Measurements from ENCODE around the gene FMN2.
A peak's percentile ranks its signal among the peaks of the same experiment; 100 is the strongest.

Gene FMN2

DNA sequence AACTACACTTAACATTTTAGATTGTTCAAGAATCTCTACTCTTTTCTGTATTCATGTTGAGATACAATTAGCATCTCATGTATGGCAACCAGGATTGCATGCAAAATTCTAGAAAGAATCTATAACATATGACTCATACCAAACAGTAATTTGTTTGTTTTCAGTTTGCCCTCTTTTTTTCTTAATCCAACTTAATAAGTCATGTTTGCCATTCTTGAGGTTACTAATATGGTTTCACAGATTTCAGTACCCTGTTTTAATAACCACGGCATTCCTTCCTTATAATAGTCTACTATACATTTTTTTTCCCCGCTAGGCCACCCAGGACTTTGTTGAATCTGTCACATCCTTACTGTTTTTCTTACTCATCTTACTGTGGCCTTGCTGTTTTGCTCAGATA lies 140.8 kb downstream of the FMN2 start:
- Histone ChIP-seq H3K27ac (ENCODE audit: low read depth, low read length, severe bottlenecking) (no peak overlapping the region), H3K4me3 (ENCODE audit: extremely low read depth, insufficient read depth, low read length, poor library complexity, severe bottlenecking) (no peak overlapping the region), H3K36me3 (ENCODE audit: control insufficient read depth, insufficient read depth, low read length) (no peaks in the 10 kb centered on the region), H3K9me3 (ENCODE audit: control insufficient read depth, low read length) (no peaks in the 10 kb centered on the region), H3K4me1 (ENCODE audit: control insufficient read depth, insufficient read depth, low read length, poor library complexity, severe bottlenecking) (peaks cover 6% of the 10 kb centered on the region)
- 94 to 100% methylated on average over 2 of the region's 2 CpGs for WGBS, 2 experiments (ENCODE audit: insufficient coverage in 2 of 2)

GRCh38 chr1:240234485-240235210 lies 143.0 kb downstream of the FMN2 start:
- 93 to 100% methylated on average over 1 to 2 of the region's 2 CpGs for WGBS, 2 experiments (ENCODE audit: insufficient coverage in 2 of 2)
- no peaks in the 10 kb centered on the region for H3K36me3 ChIP-seq (ENCODE audit: control insufficient read depth, insufficient read depth, low read length)
- no peak overlapping the region for H3K4me3 ChIP-seq (ENCODE audit: extremely low read depth, insufficient read depth, low read length, poor library complexity, severe bottlenecking)
- peaks cover 6% of the 10 kb centered on the region for H3K4me1 ChIP-seq (ENCODE audit: control insufficient read depth, insufficient read depth, low read length, poor library complexity, severe bottlenecking)
- no peak overlapping the region for H3K27ac ChIP-seq (ENCODE audit: low read depth, low read length, severe bottlenecking)
- H3K9me3 ChIP-seq (ENCODE audit: control insufficient read depth, low read length): no peaks in the 10 kb centered on the region

- WGBS, 2 experiments (ENCODE audit: insufficient coverage in 2 of 2): 89 to 90% methylated on average over 2 to 3 of the region's 4 CpGs
- no peak overlapping the region for H3K27ac ChIP-seq (ENCODE audit: low read depth, low read length, severe bottlenecking)
- H3K4me1 ChIP-seq (ENCODE audit: control insufficient read depth, insufficient read depth, low read length, poor library complexity, severe bottlenecking): peaks cover 6% of the 10 kb centered on the region
- no peaks in the 10 kb centered on the region for H3K9me3 ChIP-seq (ENCODE audit: control insufficient read depth, low read length)
- H3K36me3 ChIP-seq (ENCODE audit: control insufficient read depth, insufficient read depth, low read length): no peaks in the 10 kb centered on the region
- H3K4me3 ChIP-seq (ENCODE audit: extremely low read depth, insufficient read depth, low read length, poor library complexity, severe bottlenecking): no peak overlapping the region
These were observed 144.0 kb downstream of the FMN2 start for GRCh38 chr1:240235521-240236288.

DNA sequence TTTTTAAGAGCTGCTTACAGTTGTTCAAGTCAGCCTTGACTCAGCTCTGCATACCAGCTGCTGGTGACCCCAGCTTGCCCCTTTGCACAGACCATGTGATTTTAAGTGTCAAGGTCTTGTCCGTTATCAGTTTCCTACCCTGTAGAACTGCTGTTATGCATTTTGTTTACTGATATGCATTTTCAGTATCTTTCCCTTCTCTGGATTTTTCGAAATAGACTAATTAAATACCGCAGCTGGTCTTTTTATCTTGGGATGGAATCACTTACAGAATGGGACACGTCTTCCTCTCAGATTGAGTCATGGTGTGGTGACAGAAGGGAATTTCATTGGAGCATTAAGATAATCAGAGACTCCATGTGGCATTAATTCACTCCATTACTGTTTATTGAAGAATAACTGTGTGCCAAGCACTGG lies 145.6 kb downstream of the FMN2 start:
- peaks cover 6% of the 10 kb centered on the region for H3K4me1 ChIP-seq (ENCODE audit: control insufficient read depth, insufficient read depth, low read length, poor library complexity, severe bottlenecking)
- no peak overlapping the region for H3K4me3 ChIP-seq (ENCODE audit: extremely low read depth, insufficient read depth, low read length, poor library complexity, severe bottlenecking)
- WGBS, 2 experiments (ENCODE audit: insufficient coverage in 2 of 2): 67 to 100% methylated on average over 1 of the region's 4 CpGs
- H3K27ac ChIP-seq (ENCODE audit: low read depth, low read length, severe bottlenecking): peak overlapping the region; percentile 72
- no peaks in the 10 kb centered on the region for H3K9me3 ChIP-seq (ENCODE audit: control insufficient read depth, low read length)
- H3K36me3 ChIP-seq (ENCODE audit: control insufficient read depth, insufficient read depth, low read length): no peaks in the 10 kb centered on the region

DNA sequence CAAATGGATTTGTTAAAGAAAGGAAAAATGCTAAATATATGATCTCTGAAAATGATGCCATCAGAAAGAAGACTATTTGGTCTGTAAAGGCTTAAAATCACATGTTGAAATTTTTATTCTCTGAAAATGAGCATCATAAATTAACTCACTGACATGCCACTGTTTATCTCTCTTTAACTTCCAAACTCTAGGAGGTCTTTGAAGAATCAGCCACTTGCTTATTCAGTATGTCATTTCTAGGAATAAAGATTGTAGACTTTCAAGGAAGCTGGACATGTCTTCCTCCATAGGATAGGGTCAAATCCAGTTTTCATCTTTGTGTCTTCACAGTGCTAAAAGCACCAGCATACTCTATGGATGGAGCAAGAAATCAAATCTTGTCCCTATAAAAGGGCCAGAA lies 147.6 kb downstream of the FMN2 start:
- Histone ChIP-seq H3K9me3 (ENCODE audit: control insufficient read depth, low read length) (no peaks in the 10 kb centered on the region), H3K4me3 (ENCODE audit: extremely low read depth, insufficient read depth, low read length, poor library complexity, severe bottlenecking) (no peak overlapping the region), H3K4me1 (ENCODE audit: control insufficient read depth, insufficient read depth, low read length, poor library complexity, severe bottlenecking) (peaks cover 11% of the 10 kb centered on the region), H3K27ac (ENCODE audit: low read depth, low read length, severe bottlenecking) (no peak overlapping the region), H3K36me3 (ENCODE audit: control insufficient read depth, insufficient read depth, low read length) (no peaks in the 10 kb centered on the region)

GRCh38 chr1:240241278-240241677 lies 149.6 kb downstream of the FMN2 start:
- no CpG with 5 or more reads among the region's 3 CpGs for WGBS, 2 experiments (ENCODE audit: insufficient coverage in 2 of 2)
- no peaks in the 10 kb centered on the region for H3K36me3 ChIP-seq (ENCODE audit: control insufficient read depth, insufficient read depth, low read length)
- no peak overlapping the region for H3K27ac ChIP-seq (ENCODE audit: low read depth, low read length, severe bottlenecking)
- H3K4me3 ChIP-seq (ENCODE audit: extremely low read depth, insufficient read depth, low read length, poor library complexity, severe bottlenecking): no peak overlapping the region
- H3K9me3 ChIP-seq (ENCODE audit: control insufficient read depth, low read length): no peaks in the 10 kb centered on the region
- H3K4me1 ChIP-seq (ENCODE audit: control insufficient read depth, insufficient read depth, low read length, poor library complexity, severe bottlenecking): peaks cover 15% of the 10 kb centered on the region

GRCh38 chr1:240242601-240243144 lies 151.0 kb downstream of the FMN2 start:
- 71 to 78% methylated on average over 1 to 2 of the region's 5 CpGs for WGBS, 2 experiments (ENCODE audit: insufficient coverage in 2 of 2)
- H3K9me3 ChIP-seq (ENCODE audit: control insufficient read depth, low read length): no peaks in the 10 kb centered on the region
- H3K4me1 ChIP-seq (ENCODE audit: control insufficient read depth, insufficient read depth, low read length, poor library complexity, severe bottlenecking): peaks cover 9% of the 10 kb centered on the region
- peak overlapping the region; percentile 38 for H3K27ac ChIP-seq (ENCODE audit: low read depth, low read length, severe bottlenecking)
- no peaks in the 10 kb centered on the region for H3K36me3 ChIP-seq (ENCODE audit: control insufficient read depth, insufficient read depth, low read length)
- no peak overlapping the region for H3K4me3 ChIP-seq (ENCODE audit: extremely low read depth, insufficient read depth, low read length, poor library complexity, severe bottlenecking)

DNA sequence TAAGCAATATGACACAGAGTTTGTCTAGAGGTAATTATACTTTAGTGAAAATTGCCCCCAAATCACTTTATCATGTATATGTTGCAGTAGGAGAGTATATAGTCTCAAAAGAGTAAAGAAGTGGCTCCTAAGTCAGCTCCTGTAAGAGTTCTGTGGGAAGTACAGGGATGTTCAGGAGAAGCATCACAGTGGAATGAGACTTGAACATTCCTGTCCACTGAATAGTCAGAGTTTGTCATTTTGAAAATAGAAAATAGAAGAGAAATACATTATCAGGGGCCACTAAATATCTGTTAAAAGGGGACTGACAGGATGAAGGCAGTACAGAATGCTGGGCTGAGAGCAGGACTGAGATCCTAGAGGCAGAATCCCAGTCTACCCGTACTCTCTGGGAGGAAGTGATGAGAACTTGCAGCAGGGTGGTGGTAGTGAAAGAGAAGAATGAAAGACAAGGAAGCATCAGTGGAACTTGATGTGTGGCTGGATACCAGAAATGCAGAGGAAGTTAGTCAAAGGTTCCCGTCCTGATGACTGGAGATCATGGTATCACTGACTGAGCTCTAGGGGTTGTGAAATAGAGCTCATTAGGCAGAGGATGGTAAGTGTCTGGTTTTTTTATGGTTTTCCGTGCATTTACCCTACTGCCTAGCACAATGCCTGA lies 153.4 kb downstream of the FMN2 start:
- WGBS, 2 experiments (ENCODE audit: insufficient coverage in 2 of 2): 79 to 88% methylated on average over 2 to 3 of the region's 3 CpGs
- peaks cover 5% of the 10 kb centered on the region for H3K9me3 ChIP-seq (ENCODE audit: control insufficient read depth, low read length)
- no peak overlapping the region for H3K27ac ChIP-seq (ENCODE audit: low read depth, low read length, severe bottlenecking)
- H3K4me1 ChIP-seq (ENCODE audit: control insufficient read depth, insufficient read depth, low read length, poor library complexity, severe bottlenecking): peaks cover 9% of the 10 kb centered on the region
- H3K36me3 ChIP-seq (ENCODE audit: control insufficient read depth, insufficient read depth, low read length): no peaks in the 10 kb centered on the region
- no peak overlapping the region for H3K4me3 ChIP-seq (ENCODE audit: extremely low read depth, insufficient read depth, low read length, poor library complexity, severe bottlenecking)

DNA sequence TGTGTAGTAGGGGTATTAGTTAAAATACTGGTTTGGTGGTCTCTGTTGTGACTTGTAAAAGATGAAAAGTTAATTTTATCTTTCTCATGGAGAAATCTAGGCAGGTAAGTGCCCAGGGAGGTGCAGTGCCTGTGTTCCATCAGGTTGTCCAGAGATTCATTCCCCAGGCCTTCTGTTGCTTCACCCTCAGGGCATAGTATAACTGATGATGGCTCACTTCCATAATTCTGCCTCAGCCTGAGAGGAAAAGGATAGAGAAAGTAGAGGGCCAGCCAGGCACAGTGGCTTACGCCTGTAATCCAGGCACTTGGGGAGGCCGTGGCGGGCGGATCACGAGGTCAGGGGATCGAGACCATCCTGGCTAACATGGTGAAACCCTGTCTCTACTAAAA lies 153.9 kb downstream of the FMN2 start:
- peaks cover 9% of the 10 kb centered on the region for H3K4me1 ChIP-seq (ENCODE audit: control insufficient read depth, insufficient read depth, low read length, poor library complexity, severe bottlenecking)
- 84 to 100% methylated on average over 1 to 3 of the region's 6 CpGs for WGBS, 2 experiments (ENCODE audit: insufficient coverage in 2 of 2)
- H3K9me3 ChIP-seq (ENCODE audit: control insufficient read depth, low read length): peaks cover 5% of the 10 kb centered on the region
- H3K27ac ChIP-seq (ENCODE audit: low read depth, low read length, severe bottlenecking): no peak overlapping the region
- H3K4me3 ChIP-seq (ENCODE audit: extremely low read depth, insufficient read depth, low read length, poor library complexity, severe bottlenecking): no peak overlapping the region
- H3K36me3 ChIP-seq (ENCODE audit: control insufficient read depth, insufficient read depth, low read length): no peaks in the 10 kb centered on the region

DNA sequence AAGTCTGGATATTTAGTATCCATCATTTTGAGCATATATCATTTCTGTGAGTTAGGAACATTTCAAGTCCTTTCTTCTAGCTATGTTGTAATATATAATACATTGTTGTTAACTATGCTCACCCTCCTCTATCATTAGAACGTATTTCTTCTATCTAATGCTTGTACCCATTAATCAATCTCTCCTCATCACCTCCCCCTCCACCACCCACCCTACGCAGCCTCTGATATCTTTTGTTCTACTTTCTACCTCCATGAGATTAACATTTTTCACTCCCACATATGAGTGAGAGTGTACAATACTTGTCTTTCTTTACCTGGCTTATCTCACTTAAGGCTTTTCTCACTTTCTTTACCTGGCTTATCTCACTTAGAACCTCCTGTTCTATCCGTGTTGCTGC lies 156.2 kb downstream of the FMN2 start:
- Histone ChIP-seq H3K36me3 (ENCODE audit: control insufficient read depth, insufficient read depth, low read length) (no peaks in the 10 kb centered on the region), H3K4me1 (ENCODE audit: control insufficient read depth, insufficient read depth, low read length, poor library complexity, severe bottlenecking) (peaks cover 5% of the 10 kb centered on the region), H3K4me3 (ENCODE audit: extremely low read depth, insufficient read depth, low read length, poor library complexity, severe bottlenecking) (no peak overlapping the region), H3K9me3 (ENCODE audit: control insufficient read depth, low read length) (peaks cover 5% of the 10 kb centered on the region), H3K27ac (ENCODE audit: low read depth, low read length, severe bottlenecking) (no peak overlapping the region)
- 100% methylated on average over 1 of the region's 3 CpGs; no CpG with 5 or more reads in 1 of the 2 experiments for WGBS, 2 experiments (ENCODE audit: insufficient coverage in 2 of 2)

All from mesodermal cell (in vitro differentiated cells).